HepG2 (cell line): ENCODE data around the gene PSMC2.

Experiments
- ETV6 ChIP-seq: sonication (generic); formaldehyde crosslinking; conservative IDR thresholded peaks from 2 replicates; pipeline ENCODE4 v1.4.0; 2020; ENCODE audit warnings: missing genetic modification reagents
- EZH2 ChIP-seq: conservative IDR thresholded peaks from 2 replicates; pipeline ENCODE4 v1.6.1; 2012; ENCODE audit warnings: mild to moderate bottlenecking, low read depth, low read length, moderate library complexity
- FOXM1 ChIP-seq: sonication (generic); formaldehyde crosslinking; IDR thresholded peaks from 2 replicates; pipeline ENCODE4 v1.5.0; 2020; ENCODE audit warnings: missing genetic modification reagents
- ZBTB21 ChIP-seq: sonication (generic); formaldehyde crosslinking; IDR thresholded peaks from 2 replicates; pipeline ENCODE4 v1.4.0; 2020; ENCODE audit warnings: missing genetic modification reagents
- ZNF124 ChIP-seq: sonication (generic); formaldehyde crosslinking; IDR thresholded peaks from 2 replicates; pipeline ENCODE4 v1.4.0; 2020; ENCODE audit warnings: missing genetic modification reagents
- ZNF468 ChIP-seq: sonication (generic); formaldehyde crosslinking; IDR thresholded peaks from 2 replicates; pipeline ENCODE4 v1.8.0; 2022; ENCODE audit warnings: mild to moderate bottlenecking, moderate library complexity, missing genetic modification reagents
- ZNF547 ChIP-seq: sonication (generic); formaldehyde crosslinking; IDR thresholded peaks from 2 replicates; pipeline ENCODE4 v1.5.1; 2020; ENCODE audit warnings: mild to moderate bottlenecking, missing genetic modification reagents
- ZNF839 ChIP-seq: sonication (generic); formaldehyde crosslinking; IDR thresholded peaks from 2 replicates; pipeline ENCODE4 v1.4.0; 2020; ENCODE audit warnings: missing genetic modification reagents, mild to moderate bottlenecking, borderline replicate concordance
- TF ChIP-seq, protein P1 (sequence below): sonication (generic); formaldehyde crosslinking; IDR thresholded peaks from 2 replicates; pipeline ENCODE4 v1.5.0; 2020; ENCODE audit warnings: mild to moderate bottlenecking, missing genetic modification reagents, moderate library complexity
- TF ChIP-seq, protein P2 (sequence below): sonication (generic); formaldehyde crosslinking; IDR thresholded peaks from 2 replicates; pipeline ENCODE4 v1.4.0; 2020; ENCODE audit warnings: mild to moderate bottlenecking, missing genetic modification reagents
- TF ChIP-seq, protein P3 (sequence below): sonication (generic); formaldehyde crosslinking; IDR thresholded peaks from 2 replicates; pipeline ENCODE4 v1.4.0; 2020; ENCODE audit warnings: missing genetic modification reagents

- TF ChIP-seq ETV6 (CRISPR knock-in tag) = no peak
- TF ChIP-seq, protein P1, sequence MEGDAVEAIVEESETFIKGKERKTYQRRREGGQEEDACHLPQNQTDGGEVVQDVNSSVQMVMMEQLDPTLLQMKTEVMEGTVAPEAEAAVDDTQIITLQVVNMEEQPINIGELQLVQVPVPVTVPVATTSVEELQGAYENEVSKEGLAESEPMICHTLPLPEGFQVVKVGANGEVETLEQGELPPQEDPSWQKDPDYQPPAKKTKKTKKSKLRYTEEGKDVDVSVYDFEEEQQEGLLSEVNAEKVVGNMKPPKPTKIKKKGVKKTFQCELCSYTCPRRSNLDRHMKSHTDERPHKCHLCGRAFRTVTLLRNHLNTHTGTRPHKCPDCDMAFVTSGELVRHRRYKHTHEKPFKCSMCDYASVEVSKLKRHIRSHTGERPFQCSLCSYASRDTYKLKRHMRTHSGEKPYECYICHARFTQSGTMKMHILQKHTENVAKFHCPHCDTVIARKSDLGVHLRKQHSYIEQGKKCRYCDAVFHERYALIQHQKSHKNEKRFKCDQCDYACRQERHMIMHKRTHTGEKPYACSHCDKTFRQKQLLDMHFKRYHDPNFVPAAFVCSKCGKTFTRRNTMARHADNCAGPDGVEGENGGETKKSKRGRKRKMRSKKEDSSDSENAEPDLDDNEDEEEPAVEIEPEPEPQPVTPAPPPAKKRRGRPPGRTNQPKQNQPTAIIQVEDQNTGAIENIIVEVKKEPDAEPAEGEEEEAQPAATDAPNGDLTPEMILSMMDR (CRISPR knock-in tag) = no peak
- no peak for TF ChIP-seq ZNF547 (CRISPR knock-in tag)
- TF ChIP-seq, protein P2, sequence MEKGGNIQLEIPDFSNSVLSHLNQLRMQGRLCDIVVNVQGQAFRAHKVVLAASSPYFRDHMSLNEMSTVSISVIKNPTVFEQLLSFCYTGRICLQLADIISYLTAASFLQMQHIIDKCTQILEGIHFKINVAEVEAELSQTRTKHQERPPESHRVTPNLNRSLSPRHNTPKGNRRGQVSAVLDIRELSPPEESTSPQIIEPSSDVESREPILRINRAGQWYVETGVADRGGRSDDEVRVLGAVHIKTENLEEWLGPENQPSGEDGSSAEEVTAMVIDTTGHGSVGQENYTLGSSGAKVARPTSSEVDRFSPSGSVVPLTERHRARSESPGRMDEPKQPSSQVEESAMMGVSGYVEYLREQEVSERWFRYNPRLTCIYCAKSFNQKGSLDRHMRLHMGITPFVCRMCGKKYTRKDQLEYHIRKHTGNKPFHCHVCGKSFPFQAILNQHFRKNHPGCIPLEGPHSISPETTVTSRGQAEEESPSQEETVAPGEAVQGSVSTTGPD = no peak
- no peak for TF ChIP-seq ZNF124 (CRISPR knock-in tag)
- TF ChIP-seq, protein P3, sequence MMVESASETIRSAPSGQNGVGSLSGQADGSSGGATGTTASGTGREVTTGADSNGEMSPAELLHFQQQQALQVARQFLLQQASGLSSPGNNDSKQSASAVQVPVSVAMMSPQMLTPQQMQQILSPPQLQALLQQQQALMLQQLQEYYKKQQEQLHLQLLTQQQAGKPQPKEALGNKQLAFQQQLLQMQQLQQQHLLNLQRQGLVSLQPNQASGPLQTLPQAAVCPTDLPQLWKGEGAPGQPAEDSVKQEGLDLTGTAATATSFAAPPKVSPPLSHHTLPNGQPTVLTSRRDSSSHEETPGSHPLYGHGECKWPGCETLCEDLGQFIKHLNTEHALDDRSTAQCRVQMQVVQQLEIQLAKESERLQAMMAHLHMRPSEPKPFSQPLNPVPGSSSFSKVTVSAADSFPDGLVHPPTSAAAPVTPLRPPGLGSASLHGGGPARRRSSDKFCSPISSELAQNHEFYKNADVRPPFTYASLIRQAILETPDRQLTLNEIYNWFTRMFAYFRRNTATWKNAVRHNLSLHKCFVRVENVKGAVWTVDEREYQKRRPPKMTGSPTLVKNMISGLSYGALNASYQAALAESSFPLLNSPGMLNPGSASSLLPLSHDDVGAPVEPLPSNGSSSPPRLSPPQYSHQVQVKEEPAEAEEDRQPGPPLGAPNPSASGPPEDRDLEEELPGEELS = no peak
- no peak for TF ChIP-seq EZH2
- TF ChIP-seq ZNF468 (CRISPR knock-in tag) = no peak
- no peak for TF ChIP-seq FOXM1
- no peak for TF ChIP-seq ZNF839 (CRISPR knock-in tag)
- TF ChIP-seq ZBTB21 (CRISPR knock-in tag) = no peak
Observed at GRCh38 chr7:103394566-103394965, 47.1 kb downstream of the PSMC2 start.
